Measurements from ENCODE around the gene RAD1.
"Not testable (repeated sequence)": the region's sequence is repeated elsewhere in the genome, so short reads cannot be mapped to it uniquely, and the experiment has no call there.

RAD1 gene

GRCh38 chr5:34915139-34915855, at the start of gene RAD1, which contains the start of gene BRIX1:
Gene RAD1, minus strand, starts transcription at chr5:34915504. Its CDS starts 612 bp downstream, at chr5:34914892.
Gene BRIX1, plus strand, starts transcription at chr5:34915711. Its CDS starts 28 bp downstream, at chr5:34915739.
- DNase-seq = peak; percentile 91

GRCh38 chr5:34959323-34959722, 44.0 kb upstream of the RAD1 start:
- no peak for DNase-seq

DNA sequence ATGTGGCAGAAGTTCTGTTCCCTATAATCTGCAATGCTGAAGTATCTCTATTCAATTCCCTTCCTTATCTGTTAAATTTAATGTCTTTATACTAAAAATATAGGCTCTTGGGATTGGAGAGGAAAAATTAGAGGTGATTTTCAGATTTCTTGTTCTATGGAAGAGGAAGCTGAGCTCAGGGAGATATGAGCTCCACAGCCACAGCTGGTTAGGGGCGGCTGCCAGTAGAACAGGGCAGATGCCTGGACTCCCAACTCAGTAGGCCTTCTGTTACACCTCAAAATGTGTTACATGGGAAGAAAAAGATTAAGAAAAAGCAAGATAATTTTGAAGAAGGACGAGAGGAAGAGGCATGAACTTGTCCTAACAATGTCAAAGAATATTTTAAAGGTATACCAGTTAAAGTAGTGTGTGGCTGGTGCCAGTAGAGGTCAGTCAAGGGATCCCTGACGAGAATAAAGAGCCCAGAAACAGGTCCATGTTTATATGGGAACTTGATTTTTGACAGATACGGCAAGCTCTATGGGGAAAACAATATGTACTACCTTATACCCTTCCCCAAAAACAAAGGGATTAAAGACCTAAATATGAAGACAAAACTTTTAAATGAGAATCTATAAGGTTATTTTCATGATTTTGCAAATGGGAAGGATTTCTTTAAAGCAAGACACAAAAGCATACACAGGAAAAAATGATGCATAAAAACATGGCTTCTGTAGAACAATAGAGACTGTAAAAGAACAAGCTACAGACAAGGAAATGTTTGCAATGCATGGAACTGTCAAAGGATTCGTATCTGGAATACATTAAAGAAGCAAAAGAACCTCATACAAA, 42.8 kb upstream of the RAD1 start:
- DNase-seq = no peak

DNA sequence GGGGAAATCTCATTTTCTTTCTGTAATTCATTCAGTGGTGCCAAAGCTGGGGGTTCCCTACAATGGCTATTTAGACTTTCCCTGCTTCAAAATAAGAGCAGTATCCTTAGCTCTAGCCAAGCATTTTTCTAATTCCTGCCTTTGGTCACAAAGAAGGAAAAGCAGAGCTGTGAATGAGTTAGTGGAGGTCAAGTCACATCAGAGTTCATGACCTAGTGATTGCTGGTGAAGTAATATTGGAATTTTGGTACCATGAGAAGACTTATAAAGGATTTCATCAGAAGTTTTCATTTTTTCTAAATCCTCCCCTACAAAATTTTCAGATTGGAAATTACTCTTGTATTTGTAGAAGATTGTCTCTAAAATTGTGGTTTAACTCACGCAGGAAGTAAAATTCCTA, 42.0 kb upstream of the RAD1 start:
- no peak for DNase-seq

DNA sequence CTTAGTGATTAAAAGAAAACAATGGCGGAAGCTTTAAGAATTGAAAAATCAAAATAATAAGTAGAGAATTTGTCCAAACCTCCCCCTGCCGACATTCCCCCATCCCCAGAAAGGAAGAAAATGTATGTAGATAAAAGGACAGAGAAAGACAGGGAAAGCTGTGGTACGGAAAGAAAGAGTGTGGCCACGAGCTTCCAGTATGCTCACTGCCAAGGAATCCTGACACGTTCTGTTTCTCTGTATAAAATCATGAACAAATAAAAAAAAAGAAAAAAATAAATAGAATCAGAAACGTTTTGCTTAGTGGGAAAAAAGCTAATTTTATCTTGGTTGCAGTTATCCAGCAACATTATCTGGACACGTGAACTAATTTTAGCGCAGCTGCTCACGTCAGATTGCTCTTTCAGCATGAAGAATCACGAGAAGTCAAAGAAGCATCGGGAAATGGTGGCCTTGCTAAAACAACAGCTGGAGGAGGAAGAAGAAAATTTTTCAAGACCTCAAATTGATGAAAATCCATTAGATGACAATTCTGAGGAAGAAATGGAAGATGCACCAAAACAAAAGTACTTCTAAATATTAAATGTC, 29.2 kb upstream of the RAD1 start:
- no peak for DNase-seq

DNA sequence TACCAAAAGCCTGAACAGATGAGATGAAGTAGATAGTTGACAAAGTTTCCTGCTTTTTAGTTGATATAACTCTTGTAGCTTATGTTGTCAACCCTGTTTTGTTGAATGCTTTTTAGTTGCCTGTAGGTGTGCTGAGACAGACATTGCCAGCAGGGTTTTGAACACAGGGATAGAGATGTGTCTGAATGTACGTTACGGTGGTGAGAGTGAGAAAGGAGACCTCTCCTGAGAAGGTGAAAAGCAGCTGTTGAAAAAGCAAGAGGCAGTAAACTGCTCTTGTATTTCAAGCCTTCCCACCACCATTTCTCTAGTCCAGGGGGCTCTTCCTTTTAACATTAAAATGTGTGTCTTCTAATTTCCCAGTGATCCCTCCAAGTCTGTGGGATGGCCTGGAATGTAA, 28.7 kb upstream of the RAD1 start:
- no peak for DNase-seq

- no peak for DNase-seq
Measured at GRCh38 chr5:34941936-34942335, 26.6 kb upstream of the RAD1 start.

DNA sequence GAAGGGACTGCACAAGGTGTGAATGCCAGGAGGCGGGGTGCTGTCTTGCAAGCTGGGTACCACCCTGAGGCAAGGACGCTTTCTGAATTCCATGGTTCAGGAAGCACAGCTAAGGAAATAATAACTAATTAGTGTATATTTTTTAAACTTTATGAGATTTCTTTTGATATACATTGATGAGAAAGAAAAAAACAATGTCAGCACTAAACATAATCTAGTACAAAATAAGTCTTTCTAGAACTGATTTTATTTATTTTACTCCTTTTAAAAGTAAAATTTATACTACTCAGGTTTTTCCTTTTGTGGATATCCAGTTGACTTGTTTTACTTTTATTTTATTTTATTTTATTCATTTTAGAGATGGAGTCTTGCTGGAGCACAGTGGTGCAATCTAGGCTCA, 17.6 kb upstream of the RAD1 start:
- no peak for DNase-seq

DNA sequence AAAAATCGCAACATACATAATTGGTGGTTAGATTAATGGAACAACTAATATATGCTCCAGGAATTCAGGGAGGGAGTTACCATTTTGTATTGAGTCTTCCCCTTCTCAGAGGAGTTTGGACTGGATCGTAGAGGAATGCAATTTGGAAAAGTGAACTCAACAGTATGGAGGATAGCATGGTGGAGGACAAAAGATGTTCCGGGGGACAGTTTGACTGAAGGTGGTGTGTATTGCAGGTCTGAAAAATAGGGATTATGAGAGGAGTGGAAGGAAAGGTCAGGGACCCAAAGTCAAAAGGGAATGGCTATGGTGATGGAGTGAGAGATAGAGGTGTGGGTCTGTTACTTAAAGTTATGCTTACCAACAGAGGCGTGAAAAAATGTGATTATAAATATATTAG, 15.6 kb upstream of the RAD1 start:
- no peak for DNase-seq

DNA sequence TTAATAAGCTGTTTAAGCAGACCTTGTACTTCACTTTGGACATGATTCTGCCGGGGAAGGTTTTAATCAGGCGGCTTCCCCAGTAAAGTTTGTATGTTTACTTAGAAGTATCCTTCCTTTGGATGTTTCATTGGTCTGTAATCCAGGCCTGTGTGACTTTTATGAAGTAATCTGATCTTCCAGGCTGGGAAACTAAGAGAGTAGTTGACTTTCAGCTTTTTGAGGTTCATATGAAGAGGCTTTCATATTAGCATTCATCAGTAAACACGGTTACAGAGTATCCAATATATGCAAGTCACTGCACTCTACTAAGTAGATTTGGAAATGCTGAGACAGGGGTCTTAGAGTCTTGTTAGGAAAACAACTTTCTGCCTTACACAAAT, 15.1 kb upstream of the RAD1 start:
- DNase-seq = no peak

GRCh38 chr5:34929720-34930461, 14.6 kb upstream of the RAD1 start:
- peak; percentile 75 for DNase-seq

DNA sequence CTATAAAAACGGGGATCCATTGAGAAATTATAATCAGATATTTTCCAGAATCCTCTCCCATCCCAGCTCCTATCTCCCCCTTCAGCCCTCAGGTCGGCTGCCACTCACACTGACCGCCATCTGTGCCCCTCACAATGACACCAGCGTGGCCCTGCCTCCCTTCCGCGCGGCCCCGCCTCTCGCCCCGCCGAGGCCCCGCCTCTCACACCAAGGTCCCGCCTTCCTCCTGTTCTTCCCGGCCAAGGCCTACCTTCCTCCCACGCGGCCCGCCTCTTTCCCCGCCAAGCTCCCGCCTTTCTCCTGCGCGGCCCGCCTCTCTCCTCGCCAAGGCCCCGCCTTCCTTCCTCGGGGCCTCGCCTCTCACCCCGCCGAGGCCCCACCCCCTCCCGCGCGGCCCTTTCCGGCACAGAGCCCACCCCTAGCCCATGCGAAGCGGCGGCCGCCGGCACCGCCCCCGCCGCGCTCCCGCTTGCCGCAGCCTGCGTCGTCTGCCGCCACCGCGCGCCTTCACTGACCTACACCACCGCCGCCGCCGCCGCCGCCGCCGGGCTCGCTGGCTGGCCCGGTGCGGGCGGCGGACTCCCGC, 13.9 kb upstream of the RAD1 start, which contains the start of gene DNAJC21:
TSS of gene DNAJC21 (plus strand) at position 426 of the 586 bp plus-strand sequence. CDS start 261 bp downstream, outside the sequence.
- peak; percentile 98 for DNase-seq

DNA sequence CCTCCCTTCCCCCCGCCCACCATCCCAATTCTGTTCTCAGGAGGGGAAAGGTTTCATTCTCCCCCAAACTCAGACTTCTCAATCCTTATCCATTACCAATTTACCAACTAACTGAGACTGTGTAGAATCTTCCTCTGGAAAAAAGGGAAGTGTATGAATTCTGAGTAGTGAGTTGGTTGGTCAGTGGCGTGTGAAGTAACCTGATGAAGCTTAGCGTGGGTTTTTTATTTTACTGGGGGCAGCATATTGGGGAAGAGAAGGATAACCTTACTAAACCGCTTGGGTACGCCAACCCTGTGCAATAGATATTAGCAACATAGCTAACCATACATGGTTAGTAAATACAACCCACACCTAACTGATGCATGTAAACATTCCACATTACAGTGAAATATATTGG, 13.0 kb upstream of the RAD1 start:
- no peak for DNase-seq

GRCh38 chr5:34927785-34928184, 12.5 kb upstream of the RAD1 start:
- no peak for DNase-seq

- DNase-seq = no peak
Measured at GRCh38 chr5:34926318-34926888, 11.1 kb upstream of the RAD1 start.

GRCh38 chr5:34924462-34924765, 9.1 kb upstream of the RAD1 start:
- DNase-seq = no peak

GRCh38 chr5:34923694-34924461, 8.6 kb upstream of the RAD1 start:
- DNase-seq = no peak

DNA sequence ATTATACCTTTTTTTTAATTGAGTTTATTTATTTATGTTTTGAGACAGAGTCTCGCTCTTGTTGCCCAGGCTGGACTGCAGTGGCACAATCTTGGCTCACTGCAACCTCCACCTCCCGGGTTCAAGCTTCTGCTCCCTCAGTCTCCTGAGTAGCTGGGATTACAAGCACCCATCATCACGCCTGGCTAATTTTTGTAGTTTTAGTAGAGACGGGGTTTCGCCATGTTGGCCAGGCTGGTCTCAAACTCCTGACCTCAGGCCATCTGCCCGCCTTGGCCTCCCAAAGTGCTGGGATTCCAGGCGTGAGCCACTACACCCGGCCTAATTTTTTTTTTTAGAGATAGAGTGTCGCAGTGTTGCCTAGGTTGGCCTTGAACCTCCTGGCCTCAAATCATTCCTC, 8.0 kb upstream of the RAD1 start:
- not testable (repeated sequence) for DNase-seq

GRCh38 chr5:34919077-34919476, 3.8 kb upstream of the RAD1 start:
- DNase-seq = no peak

DNA sequence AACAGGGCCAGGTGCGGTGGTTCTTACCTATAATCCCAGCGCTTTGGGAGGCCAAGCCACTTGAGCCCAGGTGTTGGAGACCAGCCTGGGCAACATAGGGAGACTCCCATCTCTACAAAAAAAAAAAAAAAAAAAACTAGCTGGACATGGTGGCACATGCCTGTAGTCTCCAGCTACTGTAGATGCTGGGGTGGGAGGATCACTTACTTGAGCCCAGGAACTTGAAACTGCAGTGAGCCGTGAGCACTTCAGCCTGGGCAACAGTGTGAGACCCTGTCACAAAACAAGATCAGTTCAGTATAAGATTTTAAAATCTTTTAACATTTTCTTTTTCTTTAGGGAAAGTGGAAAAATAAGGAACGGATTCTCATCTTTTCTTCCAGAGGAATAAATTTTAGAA, 2.7 kb upstream of the RAD1 start:
- DNase-seq = no peak

GRCh38 chr5:34916518-34916917, 1.2 kb upstream of the RAD1 start:
- DNase-seq = no peak

- DNase-seq = no peak
Measured at GRCh38 chr5:34915856-34916192, 520 bp upstream of the RAD1 start.
